HG03521 (cell line): ENCODE results near the gene IFI27L2.

Experiments
- ATAC-seq: cut with Tn5 transposase; IDR thresholded peaks from one replicate; pipeline ENCODE4 v1.9.1; 2021; ENCODE audit warnings: mild to moderate bottlenecking, moderate library complexity; ENCODE audit not compliant: unreplicated experiment

IFI27L2 gene

DNA sequence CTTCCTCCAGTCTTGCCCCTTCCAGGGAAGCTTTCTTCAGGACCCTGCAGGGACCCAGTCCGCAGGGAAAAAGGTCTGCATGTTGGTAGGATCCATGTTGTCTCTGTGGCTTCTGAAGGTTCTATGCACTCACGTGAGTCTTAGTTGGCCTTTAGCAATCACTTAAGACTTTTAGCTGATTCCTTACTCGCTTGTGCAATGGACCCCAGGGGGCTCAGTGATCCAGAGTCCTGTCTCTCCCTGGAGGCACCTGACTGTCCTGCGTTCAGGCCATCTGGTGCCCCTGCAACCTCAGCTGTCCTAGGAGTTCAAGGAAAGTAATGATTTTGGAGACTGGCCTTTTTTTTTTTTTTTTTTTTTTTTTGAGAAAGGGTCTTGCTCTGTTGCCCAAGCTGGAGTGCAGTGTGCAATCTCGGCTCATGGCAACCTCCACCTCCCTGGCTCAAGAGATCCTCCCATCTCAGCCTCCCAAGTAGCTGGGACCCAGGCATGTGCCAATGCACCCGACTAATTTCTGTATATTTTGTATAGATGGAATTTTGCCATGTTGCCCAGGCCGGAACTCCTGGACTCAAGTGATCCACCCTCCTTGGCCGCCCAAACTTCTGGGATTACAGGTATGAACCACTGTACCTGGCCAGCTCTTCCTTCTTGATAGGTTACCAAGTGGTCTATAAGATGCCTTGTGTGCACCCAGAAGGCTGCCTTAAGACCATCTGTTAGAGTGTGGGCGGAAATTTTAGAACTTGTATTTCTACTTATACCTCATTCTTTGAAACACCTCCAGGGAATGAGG is 4.6 kb downstream of the IFI27L2 start:
- ATAC-seq, result no peak

DNA sequence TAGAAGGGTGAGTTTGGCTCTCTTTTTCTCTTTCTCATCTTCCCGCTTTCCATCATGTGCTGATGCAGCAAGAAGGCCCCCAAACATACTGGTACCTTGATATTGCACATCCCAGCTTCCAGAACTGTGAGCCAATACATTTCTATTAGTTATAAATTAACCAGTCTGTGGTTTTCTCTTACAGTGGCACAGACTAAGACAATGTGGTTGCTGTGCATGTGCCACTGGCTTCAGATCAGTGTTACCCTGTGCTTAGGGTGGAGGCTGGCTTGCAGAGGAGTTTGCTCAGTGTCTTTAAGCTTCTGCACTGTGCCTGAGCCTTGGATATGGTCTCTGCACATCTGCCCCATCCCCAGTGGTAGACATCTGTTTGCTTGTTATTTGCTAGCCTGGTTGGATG is 5.5 kb downstream of the IFI27L2 start:
- no peak for ATAC-seq

DNA sequence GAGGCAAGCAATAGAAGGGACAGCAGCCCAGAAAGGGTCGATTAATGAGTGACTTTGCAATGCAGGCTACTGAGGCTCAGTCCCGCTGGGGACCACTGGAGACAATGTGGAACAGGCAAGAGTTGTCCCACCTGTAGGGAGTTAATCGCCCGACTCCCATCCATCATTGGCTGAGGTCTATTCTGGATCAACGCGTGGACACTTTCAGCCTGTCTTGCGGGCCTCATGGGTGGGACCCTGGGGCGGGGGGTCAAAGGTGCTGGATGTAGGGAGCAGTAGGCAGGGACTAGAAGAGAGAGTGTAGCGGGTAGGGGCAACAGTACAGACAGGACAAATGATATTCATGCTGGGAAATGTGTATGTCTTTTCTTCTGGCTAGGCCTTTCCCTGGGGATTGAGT is 6.1 kb downstream of the IFI27L2 start:
- ATAC-seq, result no peak

DNA sequence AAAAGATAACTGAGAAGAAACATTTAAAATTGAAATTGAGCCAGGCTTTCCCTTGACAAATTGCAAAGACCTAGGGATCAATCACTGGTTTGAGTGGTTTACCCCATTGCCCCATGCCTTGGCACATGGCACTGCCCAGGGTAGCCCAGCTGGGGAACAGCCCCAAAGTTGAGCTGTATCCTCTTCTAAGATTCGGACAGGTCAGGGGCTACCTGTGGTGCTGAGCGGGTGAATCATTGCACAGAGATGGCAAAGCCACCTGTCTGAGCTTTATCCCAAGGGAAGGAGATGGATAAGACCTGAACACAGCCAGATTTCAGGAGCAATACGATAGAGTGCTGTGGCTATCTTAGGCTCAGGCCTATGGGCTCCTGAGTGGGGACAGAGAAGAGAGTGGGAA is 7.0 kb downstream of the IFI27L2 start:
- ATAC-seq, result no peak

DNA sequence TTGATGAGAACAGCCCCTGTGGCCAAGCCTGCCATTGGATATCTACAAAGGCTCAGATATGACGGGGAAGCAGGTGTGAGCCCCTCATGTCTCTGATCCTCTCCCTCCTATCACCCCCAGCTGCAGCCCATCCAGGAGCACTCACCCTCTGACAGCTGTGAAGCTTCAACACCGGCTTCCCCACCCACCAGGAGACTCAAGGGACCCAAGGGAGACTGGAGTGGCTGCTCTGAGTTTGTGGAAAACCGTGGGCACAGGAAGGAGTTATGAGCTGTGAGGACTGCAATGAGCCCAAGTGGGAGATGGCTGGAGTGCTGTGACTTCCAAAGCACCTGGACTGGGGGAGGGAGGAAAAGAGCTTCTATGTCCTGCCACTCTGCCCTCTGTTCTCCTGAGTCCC is 7.9 kb downstream of the IFI27L2 start:
- ATAC-seq, result no peak

DNA sequence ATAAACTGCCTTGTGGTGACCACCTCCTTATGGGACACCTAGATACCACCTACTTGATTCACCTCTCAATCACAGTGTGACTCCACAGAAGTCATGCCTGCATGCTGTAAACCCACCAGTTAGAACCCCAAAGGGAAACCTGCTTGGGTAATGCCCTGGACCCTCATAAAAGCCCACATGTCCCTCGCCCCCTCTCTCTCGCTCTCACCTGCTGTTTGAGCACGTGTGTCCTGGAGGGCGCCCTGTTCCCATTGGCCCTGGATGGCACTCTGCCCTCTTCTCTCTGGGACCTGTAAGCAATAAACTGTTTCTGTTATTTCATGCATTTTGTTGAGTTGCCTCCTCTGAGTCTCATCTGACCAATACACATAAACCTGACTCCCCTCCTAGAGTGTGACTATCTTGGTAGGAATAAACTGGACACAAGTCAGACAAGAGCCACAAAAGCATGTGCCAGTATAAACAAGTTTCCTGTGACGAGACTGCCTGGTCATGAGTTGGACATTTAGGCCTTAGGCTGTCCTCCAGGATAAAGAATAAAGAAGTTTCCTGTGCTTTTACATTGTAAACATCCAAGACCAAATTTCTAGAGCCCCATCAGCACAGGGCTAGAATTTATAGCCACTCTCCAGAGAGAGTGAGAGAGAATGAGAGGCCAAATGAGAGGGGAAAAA is 8.6 kb downstream of the IFI27L2 start:
- no peak for ATAC-seq

DNA sequence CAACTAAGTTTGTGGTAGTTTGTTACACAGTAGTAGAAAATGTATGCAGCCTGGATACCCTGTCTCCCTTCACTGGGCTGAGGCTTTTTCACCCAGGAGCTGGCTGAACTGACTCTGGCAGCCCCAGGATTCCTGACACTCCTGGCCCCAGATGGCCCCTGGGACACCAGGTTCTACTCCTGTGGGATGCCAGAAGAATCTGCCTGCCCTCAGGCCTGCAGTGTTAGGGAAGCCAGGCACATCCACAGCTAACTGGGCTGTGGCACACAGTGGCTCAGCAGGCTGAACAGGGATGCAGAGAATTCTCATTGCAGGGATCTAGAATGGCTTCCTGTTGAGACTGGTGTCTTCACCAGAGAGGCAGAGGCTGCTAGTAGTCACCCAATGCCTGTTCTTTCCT is 10.3 kb downstream of the IFI27L2 start:
- ATAC-seq, result no peak

DNA sequence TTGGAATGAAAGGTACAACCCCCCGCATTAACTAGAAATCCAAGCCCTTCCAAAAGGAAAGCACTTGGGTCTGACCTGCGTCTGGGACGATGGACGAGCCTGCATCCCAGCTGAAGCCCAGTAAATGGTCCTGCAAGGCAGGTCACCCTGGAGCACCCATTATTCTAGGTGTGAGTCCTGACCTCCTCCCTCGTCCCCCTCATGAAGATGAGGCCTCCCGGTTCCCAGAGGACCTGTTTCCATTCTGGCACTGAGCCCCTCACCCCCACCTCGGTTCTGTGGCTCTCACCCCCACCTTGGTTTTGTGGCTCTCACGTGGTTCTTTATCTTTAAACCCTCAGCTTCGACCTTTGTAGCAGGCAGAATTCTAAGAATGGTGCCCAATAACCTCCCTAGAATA is 11.5 kb downstream of the IFI27L2 start:
- ATAC-seq, result no peak

DNA sequence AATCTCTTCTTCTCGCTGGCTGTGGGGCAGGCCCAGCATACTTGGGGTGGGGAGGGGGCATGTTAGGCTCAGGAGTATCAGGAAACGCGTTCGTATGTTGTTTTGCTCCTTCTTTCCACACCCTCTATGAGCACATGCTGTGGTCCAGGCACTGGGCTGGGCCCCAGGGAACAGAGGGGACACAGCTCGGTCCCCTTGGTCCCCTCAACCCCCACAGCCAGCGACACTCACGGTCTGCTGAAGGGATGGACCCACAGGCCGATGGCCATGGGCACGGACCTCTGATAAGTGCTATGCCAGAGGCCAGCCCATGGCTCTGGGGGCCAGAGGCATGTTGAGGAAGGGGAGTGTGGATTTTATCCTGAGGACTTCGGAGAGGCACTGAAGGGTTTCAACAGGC is 12.7 kb downstream of the IFI27L2 start:
- ATAC-seq, result no peak

DNA sequence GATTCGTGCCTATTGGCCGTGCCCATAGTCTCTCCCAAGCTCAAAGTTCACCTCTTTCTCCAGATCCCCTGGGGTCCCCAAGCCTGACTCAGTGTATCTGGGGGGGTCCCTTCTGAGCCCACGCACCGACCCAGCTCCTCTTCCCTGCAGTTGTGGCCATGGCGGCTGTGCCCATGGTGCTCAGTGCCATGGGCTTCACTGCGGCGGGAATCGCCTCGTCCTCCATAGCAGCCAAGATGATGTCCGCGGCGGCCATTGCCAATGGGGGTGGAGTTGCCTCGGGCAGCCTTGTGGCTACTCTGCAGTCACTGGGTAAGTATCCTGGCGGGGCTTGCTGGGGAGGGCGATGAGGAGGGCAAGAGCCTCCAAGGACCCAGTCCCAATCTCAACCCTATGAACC is 13.8 kb downstream of the IFI27L2 start:
- ATAC-seq, result no peak

DNA sequence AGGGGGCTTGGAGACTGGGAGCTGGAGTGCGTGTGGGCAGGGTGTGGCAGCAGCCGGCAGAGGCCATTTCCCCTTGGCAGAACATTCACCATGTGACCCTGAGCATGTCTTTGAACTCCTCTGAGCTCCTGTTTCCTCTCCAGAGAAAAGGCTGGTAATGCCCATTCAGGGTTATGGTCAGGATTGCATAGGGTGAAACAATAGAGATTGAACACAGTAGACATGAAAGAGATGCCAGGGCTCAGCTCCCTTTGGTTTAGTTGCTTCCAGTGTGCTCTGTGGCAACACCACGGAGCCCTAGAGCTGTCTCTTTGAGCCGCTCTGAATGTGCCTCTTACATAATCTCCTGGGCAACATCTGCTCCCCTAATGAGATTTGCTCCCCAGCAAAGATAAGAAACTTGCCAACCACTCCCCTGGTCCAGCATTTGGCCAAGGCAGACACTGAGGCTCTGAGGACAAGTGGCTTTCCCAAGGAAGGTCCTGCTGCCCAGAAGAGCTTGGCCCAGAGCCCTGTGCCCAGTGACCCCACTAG is 14.3 kb downstream of the IFI27L2 start:
- no peak for ATAC-seq

DNA sequence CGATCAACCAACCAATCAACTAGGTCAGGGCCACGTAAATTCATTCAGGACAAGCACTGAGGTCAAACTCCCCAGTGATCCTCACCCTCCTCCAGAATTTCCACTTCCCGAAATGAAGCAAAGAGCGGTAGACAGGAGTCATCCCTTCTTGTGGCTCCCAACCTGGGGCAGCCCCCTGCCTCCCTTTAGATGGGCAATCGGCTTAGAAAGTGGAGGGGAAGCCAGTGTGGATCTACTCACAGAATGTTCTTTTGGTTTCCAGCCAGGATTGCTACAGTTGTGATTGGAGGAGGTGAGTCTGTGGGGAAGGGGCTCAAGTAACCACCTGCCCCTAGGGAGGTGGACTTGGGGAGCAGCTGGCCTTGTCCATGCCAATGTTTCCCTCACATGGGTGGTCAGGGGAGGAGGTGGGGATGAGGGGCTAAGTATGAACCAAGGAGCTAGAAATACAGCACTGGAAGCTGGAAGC is 14.8 kb downstream of the IFI27L2 start:
- ATAC-seq, result no peak

DNA sequence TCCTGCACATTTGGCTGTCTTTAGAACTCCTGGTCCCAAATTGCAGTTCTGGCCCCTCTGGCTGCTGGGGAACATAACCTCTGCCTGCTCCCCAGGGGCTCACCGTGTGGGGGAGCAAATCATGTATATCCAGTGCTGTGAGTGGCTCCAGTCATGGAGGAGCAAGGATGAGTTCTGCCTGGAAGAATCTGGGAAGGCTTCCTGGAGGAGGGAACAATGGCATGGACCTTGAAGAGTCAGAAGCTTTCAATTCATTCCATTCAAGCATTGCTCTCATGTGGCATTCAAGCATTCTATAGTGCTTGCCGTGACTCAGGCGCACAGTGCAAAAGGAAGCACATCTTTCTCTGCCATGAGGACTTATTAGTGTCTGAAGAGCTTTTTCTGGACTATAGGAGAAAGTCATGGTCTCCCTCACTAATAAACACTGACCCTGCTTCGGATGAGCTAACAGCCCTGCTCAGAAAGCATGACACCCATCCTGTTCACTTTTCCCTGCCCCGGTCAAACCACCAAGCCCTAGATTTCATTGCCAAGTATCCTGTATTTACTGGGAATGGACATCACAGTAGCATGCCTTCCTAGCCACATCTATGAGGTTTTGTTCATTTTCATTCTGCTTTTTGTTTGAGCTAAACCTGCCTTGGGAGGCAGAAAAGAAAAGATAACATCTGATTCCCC is 15.4 kb downstream of the IFI27L2 start:
- ATAC-seq, result no peak

DNA sequence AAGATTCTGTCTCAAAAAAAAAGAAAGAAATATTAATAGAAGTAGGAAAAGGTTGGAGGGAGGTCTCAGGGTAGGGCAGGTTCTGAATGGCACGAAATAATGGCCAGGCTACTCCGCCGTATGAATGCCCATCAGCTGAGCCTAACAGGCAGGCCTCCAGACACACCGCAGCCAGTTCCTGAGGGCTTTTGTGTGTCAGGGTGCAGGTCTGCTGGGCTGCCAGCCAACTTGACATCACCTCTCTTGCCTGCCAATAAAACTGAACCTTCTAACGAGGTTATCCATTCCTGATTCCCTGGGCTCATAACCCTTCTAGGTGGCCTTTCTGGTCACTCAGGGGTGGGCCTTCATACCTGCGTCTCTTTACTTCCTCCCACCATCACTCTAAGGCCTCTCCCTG is 15.9 kb downstream of the IFI27L2 start:
- no peak for ATAC-seq

DNA sequence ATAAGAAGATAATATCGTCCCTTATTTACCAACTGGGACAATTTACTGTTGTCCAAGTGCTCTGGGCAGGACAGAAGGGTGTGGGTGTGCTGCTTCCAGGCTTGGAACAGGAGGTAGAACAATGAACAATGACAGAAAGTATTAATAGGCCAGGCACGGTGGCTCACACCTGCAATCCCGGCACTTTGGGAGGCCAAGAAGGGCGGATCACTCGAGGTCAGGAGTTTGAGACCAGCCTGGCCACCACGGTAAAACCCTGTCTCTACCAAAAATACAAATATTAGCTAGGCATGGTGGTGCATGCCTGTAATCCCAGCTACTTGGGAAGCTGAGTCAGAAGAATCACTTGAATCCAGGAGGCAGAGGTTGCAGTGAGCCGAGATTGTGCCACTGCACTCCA is 16.3 kb downstream of the IFI27L2 start:
- ATAC-seq, result no peak

DNA sequence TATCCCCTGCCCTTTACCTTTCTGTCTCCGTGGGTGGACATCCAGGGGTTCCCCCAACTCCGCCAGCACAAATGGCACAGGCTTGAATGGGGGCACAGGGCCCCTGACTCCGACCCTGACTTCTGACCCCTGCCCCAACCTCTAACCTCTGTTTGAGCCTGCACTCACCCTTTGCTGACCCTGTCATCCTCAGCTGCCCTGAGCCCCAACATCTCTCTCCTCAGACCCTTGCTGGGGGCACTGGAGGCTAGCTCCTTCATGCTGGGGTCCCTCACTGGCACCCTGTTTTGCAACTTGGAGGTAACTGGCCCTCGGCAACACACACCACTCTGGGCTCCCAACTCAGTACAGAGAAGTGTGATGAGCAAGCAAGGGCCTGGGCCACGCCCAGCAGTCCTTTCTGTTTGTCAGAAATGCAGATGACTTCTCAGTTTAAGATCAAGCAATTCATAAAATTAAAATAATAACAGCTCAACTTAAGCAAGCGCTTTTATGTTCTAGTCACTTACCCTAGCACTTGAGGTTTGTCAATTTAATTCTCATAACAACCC is 16.8 kb downstream of the IFI27L2 start:
- no peak for ATAC-seq

DNA sequence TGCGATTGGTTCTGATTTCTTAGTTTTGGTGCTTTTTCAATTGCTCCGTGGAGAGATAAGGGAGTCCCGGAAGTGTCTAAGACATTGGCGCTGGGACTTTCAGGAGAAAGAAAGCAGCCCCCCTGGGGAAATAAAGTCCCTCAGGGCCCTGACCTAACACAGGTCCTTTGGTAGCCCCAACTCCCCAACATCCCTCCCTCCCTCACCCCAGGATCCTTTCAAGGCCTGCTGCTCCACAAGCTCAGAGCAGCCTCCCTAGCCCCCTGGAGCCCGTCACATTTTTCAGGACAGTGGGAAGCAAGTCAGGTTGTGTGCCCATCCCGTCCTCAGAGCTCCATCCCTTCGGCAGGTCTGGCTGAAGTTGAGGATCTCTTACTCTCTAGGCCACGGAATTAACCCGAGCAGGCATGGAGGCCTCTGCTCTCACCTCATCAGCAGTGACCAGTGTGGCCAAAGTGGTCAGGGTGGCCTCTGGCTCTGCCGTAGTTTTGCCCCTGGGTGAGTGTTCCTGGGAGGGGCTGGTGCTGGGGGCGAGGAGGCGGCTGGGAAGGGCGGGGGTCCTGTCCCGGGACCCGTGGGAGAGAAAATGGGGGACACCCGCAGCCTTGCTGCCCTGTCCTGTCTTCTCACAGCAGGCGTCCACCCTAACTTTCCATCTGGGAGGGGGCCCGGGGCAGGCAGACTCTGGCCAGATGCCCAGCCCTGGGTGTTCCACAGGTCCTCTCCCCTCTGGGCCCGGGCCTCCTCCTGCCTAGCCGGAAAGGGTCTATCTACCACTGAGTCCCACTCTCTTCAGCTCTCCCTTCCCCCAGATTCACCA is 17.9 kb downstream of the IFI27L2 start:
- no peak for ATAC-seq

DNA sequence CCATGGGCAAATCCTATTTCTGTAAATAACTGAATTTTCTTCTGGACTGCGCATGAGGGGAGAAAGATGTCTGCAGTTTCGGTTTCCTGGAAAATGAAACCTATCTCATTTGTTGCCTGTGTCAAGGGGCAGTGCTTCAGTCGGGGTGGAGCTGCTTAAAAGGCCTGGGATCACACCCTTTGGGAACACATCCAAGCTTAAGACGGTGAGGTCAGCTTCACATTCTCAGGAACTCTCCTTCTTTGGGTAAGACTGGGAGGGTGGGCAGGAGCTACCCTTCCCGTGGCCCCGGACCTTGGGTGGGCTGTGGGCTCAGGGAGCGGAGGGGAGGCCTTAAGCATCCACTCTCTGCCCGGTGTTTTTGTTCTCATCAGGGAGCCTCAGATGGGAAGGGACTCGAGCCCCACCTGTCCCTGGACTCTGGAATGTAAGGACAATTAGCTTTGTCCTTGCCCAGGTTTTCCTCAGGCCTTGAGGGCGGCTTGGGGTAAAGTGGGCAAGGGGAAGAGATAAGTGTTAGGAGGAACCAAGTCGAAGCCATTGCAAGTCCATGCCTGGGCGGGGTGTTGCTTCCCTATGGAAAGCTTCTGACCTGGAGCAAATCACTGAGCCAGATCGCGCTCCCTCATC is 18.7 kb downstream of the IFI27L2 start, which contains the start of gene IFI27:
IFI27 (plus strand) TSS at position 185 of the 630 bp plus-strand sequence.
- ATAC-seq, result no peak

DNA sequence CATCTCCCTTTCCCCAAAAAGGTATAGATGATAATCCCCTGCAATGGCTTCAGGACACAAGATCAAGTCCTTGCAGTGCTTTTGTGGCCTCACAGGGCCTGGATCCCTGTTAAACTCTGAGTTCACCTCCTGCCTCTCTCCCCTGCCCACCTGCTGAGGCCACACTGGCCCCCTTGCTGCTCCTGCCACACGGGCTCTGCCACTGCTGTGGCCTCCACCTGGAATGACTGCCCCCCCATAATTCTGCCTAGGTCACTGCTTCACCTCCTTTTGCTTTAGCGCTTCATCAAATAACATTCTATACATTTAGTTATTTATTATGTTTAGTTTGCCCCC is 19.5 kb downstream of the IFI27L2 start:
- ATAC-seq, result no peak

DNA sequence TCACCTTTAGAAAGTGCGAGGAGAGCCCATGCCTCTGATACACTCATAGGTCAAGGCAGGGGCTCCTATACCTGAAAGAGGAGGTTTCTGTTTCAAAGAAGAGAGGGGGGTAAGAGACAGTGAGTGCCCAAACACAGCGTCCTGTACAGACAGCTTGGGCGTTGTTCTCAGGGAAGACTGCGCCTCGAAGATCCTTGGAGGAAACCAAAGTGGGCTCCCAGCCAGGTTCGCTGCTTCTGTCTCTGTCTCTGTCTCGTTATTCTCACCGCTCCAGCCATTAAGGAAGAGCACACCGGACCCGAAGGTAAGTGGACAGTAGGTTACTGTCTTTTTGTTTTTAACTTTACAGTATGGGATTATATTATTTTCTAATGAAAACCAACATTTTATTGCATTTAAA is 24.7 kb downstream of the IFI27L2 start:
- no peak for ATAC-seq
